ENCODE data around the gene CD8B2. TPM values are rescaled to one million over a fixed set of nuclear protein-coding genes. Genes with fewer than 3 reads are reported as not detected.
"Not testable (repeated sequence)": the region's sequence is repeated elsewhere in the genome, so short reads cannot be mapped to it uniquely, and the experiment has no call there.

Gene CD8B2
- total RNA-seq, 1 donor from 2014 or later: not detected

DNA sequence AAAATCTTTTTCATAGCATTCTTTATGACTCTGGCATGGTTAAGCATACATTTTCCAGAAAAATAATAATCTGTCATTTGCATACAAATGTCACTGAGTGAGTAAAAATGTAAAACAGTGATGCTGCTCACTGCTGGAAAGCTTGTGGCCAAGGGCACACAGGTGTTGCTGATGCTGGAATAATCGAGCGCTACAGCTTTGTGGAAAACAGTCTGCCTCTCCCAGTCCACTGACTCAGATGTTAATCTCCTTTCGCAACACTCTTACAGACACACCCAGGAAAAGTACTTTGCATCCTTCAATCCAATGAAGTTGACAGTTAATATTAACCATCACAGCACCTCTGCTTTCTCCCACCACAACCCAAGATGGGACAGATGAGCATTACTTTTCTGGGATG, 27.7 kb downstream of the CD8B2 start:
- H3K27me3 Mint-ChIP-seq (ENCODE audit: insufficient read depth, low read depth); H4K20me1 ChIP-seq (ENCODE audit: low read depth); H3K27me3 ChIP-seq; H3K4me3 Mint-ChIP-seq; H3K4me1 ChIP-seq; H3K9ac ChIP-seq; H3K9me3 Mint-ChIP-seq; H3K36me3 ChIP-seq; H3K27ac Mint-ChIP-seq; H3K27ac ChIP-seq; H3K4me3 ChIP-seq; H3K79me2 ChIP-seq (ENCODE audit: low read depth); H3K4me2 ChIP-seq; H2AFZ ChIP-seq (replicated peaks); DNase-seq (ENCODE audit: low spot score); H3F3A ChIP-seq (ENCODE audit: low read depth); H3K36me3 Mint-ChIP-seq; H3K9me3 ChIP-seq (ENCODE audit: low read depth); H3K4me1 Mint-ChIP-seq: not testable (repeated sequence)

GRCh38 chr2:106516436-106516835, 29.3 kb downstream of the CD8B2 start:
- Histone ChIP-seq H3F3A (ENCODE audit: low read depth) (no peaks in the 10 kb centered on the region), H2AFZ (replicated peaks) (no peak overlapping the region), H3K36me3 (no peaks in the 10 kb centered on the region), H3K4me3 (no peak overlapping the region), H3K9me3 (ENCODE audit: low read depth) (no peaks in the 10 kb centered on the region), H3K9ac (no peak overlapping the region), H3K27me3 (no peaks in the 10 kb centered on the region), H3K4me2 (no peak overlapping the region), H4K20me1 (ENCODE audit: low read depth) (no peaks in the 10 kb centered on the region), H3K4me1 (no peaks in the 10 kb centered on the region), H3K79me2 (ENCODE audit: low read depth) (no peaks in the 10 kb centered on the region), H3K27ac (no peak overlapping the region)
- Mint-ChIP-seq H3K27ac (no peak overlapping the region), H3K4me3 (no peak overlapping the region), H3K9me3 (no peaks in the 10 kb centered on the region), H3K36me3 (no peaks in the 10 kb centered on the region), H3K27me3 (ENCODE audit: insufficient read depth, low read depth) (peaks cover 2% of the 10 kb centered on the region), H3K4me1 (peaks cover 4% of the 10 kb centered on the region)
- no peak for DNase-seq (ENCODE audit: low spot score)
- no peak for TF ChIP-seq EZH2 (IDR thresholded peaks at IDR 0.05)
- TF ChIP-seq EZH2phosphoT487 (IDR thresholded peaks at IDR 0.05): no peak
- TF ChIP-seq, protein P1, sequence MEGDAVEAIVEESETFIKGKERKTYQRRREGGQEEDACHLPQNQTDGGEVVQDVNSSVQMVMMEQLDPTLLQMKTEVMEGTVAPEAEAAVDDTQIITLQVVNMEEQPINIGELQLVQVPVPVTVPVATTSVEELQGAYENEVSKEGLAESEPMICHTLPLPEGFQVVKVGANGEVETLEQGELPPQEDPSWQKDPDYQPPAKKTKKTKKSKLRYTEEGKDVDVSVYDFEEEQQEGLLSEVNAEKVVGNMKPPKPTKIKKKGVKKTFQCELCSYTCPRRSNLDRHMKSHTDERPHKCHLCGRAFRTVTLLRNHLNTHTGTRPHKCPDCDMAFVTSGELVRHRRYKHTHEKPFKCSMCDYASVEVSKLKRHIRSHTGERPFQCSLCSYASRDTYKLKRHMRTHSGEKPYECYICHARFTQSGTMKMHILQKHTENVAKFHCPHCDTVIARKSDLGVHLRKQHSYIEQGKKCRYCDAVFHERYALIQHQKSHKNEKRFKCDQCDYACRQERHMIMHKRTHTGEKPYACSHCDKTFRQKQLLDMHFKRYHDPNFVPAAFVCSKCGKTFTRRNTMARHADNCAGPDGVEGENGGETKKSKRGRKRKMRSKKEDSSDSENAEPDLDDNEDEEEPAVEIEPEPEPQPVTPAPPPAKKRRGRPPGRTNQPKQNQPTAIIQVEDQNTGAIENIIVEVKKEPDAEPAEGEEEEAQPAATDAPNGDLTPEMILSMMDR (IDR thresholded peaks at IDR 0.05): no peak

GRCh38 chr2:106516864-106517263, 29.7 kb downstream of the CD8B2 start:
- Histone ChIP-seq H4K20me1 (ENCODE audit: low read depth) (no peaks in the 10 kb centered on the region), H3K27me3 (no peaks in the 10 kb centered on the region), H3K4me3 (no peak overlapping the region), H3F3A (ENCODE audit: low read depth) (no peaks in the 10 kb centered on the region), H2AFZ (replicated peaks) (no peak overlapping the region), H3K4me1 (no peaks in the 10 kb centered on the region), H3K4me2 (no peak overlapping the region), H3K9me3 (ENCODE audit: low read depth) (no peaks in the 10 kb centered on the region), H3K79me2 (ENCODE audit: low read depth) (no peaks in the 10 kb centered on the region), H3K27ac (no peak overlapping the region), H3K36me3 (no peaks in the 10 kb centered on the region), H3K9ac (no peak overlapping the region)
- Mint-ChIP-seq H3K27me3 (ENCODE audit: insufficient read depth, low read depth) (peaks cover 2% of the 10 kb centered on the region), H3K4me3 (peak overlapping the region; percentile 27), H3K4me1 (peaks cover 4% of the 10 kb centered on the region), H3K27ac (peak overlapping the region; percentile 78), H3K36me3 (no peaks in the 10 kb centered on the region), H3K9me3 (no peaks in the 10 kb centered on the region)
- DNase-seq (ENCODE audit: low spot score): no peak
- TF ChIP-seq EZH2 (IDR thresholded peaks at IDR 0.05) (no peak), EZH2phosphoT487 (IDR thresholded peaks at IDR 0.05) (no peak)
- TF ChIP-seq, protein P1 (IDR thresholded peaks at IDR 0.05): no peak

- Mint-ChIP-seq H3K27ac (peak overlapping the region; percentile 78), H3K4me3 (peak overlapping the region; percentile 27), H3K36me3 (no peaks in the 10 kb centered on the region), H3K27me3 (ENCODE audit: insufficient read depth, low read depth) (peaks cover 2% of the 10 kb centered on the region), H3K9me3 (no peaks in the 10 kb centered on the region), H3K4me1 (peaks cover 4% of the 10 kb centered on the region)
- Histone ChIP-seq H3K4me2 (no peak overlapping the region), H3K79me2 (ENCODE audit: low read depth) (no peaks in the 10 kb centered on the region), H3K4me3 (no peak overlapping the region), H3K9ac (no peak overlapping the region), H3F3A (ENCODE audit: low read depth) (no peaks in the 10 kb centered on the region), H3K27ac (no peak overlapping the region), H4K20me1 (ENCODE audit: low read depth) (no peaks in the 10 kb centered on the region), H3K27me3 (no peaks in the 10 kb centered on the region), H2AFZ (replicated peaks) (no peak overlapping the region), H3K36me3 (no peaks in the 10 kb centered on the region), H3K4me1 (no peaks in the 10 kb centered on the region), H3K9me3 (ENCODE audit: low read depth) (no peaks in the 10 kb centered on the region)
- no peak for DNase-seq (ENCODE audit: low spot score)
- no peak for TF ChIP-seq EZH2phosphoT487 (IDR thresholded peaks at IDR 0.05)
- TF ChIP-seq, protein P1 (IDR thresholded peaks at IDR 0.05): no peak
- no peak for TF ChIP-seq EZH2 (IDR thresholded peaks at IDR 0.05)
Measured at GRCh38 chr2:106517329-106517728, 30.2 kb downstream of the CD8B2 start.

Measured in neural progenitor cell (in vitro differentiated cells).